ENCODE results near the gene DUSP7. TPM values are rescaled to one million over a fixed set of nuclear protein-coding genes. Genes with fewer than 3 reads are reported as not detected.

Gene DUSP7
- total RNA-seq, 4 donors from 2014 or later, result 10.2 to 18.1 (median 14.7) TPM

GRCh38 chr3:52095990-52096775 lies 39.8 kb upstream of the DUSP7 start:
- H3K36me3 ChIP-seq, result no peaks in the 10 kb centered on the region
- no peaks in the 10 kb centered on the region for H3K27me3 ChIP-seq
- peaks cover 0 to 9% (median 0%) of the 10 kb centered on the region in 3 donors for H3K4me1 ChIP-seq
- H3K9me3 ChIP-seq, result peaks cover 0 to 9% (median 0%) of the 10 kb centered on the region in 3 donors
- ATAC-seq, result no peak
- no peak overlapping the region for H3K4me3 ChIP-seq
- WGBS, 2 donors (ENCODE audit: low coverage in 1 of 2), result 86 to 88% methylated on average over 2 to 4 of the region's 8 CpGs
- H3K27ac ChIP-seq, result no peak overlapping the region
- TF ChIP-seq EP300 (IDR thresholded peaks at IDR 0.05) (no peak), POLR2AphosphoS5 (IDR thresholded peaks at IDR 0.05) (no peak), POLR2A (IDR thresholded peaks at IDR 0.05) (no peak), CTCF (IDR thresholded peaks at IDR 0.05) (no peak)

- 90 to 100% methylated on average over 8 to 9 of the region's 11 CpGs for WGBS, 2 donors (ENCODE audit: low coverage in 1 of 2)
- no peaks in the 10 kb centered on the region for H3K9me3 ChIP-seq
- H3K27ac ChIP-seq, result no peak overlapping the region
- no peak for TF ChIP-seq CTCF (IDR thresholded peaks at IDR 0.05)
- peaks cover 0 to 23% (median 0%) of the 10 kb centered on the region in 3 donors for H3K4me1 ChIP-seq
- no peaks in the 10 kb centered on the region for H3K27me3 ChIP-seq
- no peak for ATAC-seq
- H3K4me3 ChIP-seq, result no peak overlapping the region
- no peaks in the 10 kb centered on the region for H3K36me3 ChIP-seq
Measured at GRCh38 chr3:52094571-52095485, 38.5 kb upstream of the DUSP7 start.

- no peaks in the 10 kb centered on the region for H3K9me3 ChIP-seq
- no peak overlapping the region for H3K27ac ChIP-seq
- H3K4me1 ChIP-seq, result peaks cover 0 to 32% (median 2%) of the 10 kb centered on the region in 3 donors
- H3K27me3 ChIP-seq, result no peaks in the 10 kb centered on the region
- TF ChIP-seq POLR2A (IDR thresholded peaks at IDR 0.05) (no peak), CTCF (IDR thresholded peaks at IDR 0.05) (no peak), EP300 (IDR thresholded peaks at IDR 0.05) (no peak), POLR2AphosphoS5 (IDR thresholded peaks at IDR 0.05) (no peak)
- no peaks in the 10 kb centered on the region for H3K36me3 ChIP-seq
- 100% methylated on average over 1 of the region's 7 CpGs; no CpG with 5 or more reads in 1 of the 2 donors for WGBS, 2 donors (ENCODE audit: low coverage in 1 of 2)
- H3K4me3 ChIP-seq, result no peak overlapping the region
- ATAC-seq, result no peak
Measured at GRCh38 chr3:52093756-52094545, 37.6 kb upstream of the DUSP7 start.

- TF ChIP-seq CTCF (IDR thresholded peaks at IDR 0.05), result no peak
- H3K36me3 ChIP-seq, result no peaks in the 10 kb centered on the region
- WGBS, 2 donors (ENCODE audit: low coverage in 1 of 2), result 80 to 92% methylated on average over 1 to 2 of the region's 7 CpGs
- H3K27ac ChIP-seq, result no peak overlapping the region
- ATAC-seq, result no peak
- no peak overlapping the region for H3K4me3 ChIP-seq
- peaks cover 0 to 37% (median 9%) of the 10 kb centered on the region in 3 donors for H3K4me1 ChIP-seq
- no peaks in the 10 kb centered on the region for H3K9me3 ChIP-seq
- no peaks in the 10 kb centered on the region for H3K27me3 ChIP-seq
Measured at GRCh38 chr3:52092891-52093290, 36.5 kb upstream of the DUSP7 start.

Data from gastroesophageal sphincter (tissue), 4 donors.